ENCODE measurements around the gene SH3BP2.

The SH3BP2 gene

GRCh38 chr4:2820216-2820982 lies 27.5 kb downstream of the SH3BP2 start:
- DNase-seq, result no peak

DNA sequence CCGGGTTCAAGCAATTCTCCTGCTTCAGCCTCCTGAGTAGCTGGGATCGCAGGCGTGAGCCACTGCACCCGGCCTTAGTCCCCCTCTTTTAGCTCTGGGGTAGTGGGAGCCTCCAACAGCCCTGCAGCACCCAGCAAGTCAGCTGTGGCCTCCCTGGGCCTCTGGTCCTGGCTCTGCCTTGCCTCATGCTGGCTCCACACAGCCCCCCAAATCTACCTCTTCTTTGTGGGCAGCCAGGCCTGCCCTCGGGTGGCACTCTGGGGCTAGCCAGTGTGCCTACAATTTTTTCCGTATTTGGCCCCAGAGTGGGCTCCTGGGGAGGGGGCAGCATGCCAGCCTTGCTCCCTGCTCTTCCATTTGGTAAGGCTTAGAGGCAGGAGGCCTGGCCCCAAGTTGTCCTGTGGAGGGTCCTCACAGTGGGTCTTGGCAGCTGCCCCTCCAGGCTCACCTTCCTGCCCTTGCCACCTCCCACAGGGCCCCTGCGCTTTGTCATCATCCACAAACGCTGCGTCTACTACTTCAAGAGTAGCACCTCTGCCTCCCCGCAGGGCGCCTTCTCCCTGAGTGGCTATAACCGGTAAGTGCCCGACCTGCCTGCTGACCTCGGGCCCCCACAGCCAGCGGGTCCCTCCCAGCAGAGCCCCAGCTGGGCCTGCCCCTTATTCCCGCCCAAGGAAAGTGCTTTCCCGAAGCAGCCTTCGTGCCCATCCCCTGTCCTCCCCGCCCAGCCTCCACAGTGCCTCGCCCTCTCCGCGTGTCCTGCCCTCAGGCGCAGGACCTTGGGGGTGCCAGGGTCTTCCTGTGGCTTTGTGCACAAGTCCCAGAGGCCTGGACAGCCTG lies 29.8 kb downstream of the SH3BP2 start:
- DNase-seq, result no peak

DNA sequence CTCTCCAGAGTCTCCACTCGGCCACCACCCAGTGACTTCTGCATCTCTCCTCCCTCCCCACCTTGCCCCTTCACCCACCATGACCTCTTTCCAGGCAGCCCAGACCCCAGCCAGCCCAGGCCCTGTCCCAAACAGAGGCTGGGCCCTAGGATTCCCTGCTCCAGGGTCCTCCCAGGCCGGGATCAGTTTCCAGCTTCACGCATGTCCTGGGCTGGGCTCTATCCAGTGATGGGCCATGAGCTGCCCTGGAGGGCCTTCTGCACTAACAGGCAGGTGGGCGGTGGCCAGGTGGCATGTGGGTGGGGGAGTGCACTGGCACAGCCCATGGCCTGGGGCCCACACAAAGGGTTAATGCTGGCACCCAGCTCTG lies 30.4 kb downstream of the SH3BP2 start:
- no peak for DNase-seq

- DNase-seq, result no peak
These were observed 30.9 kb downstream of the SH3BP2 start for GRCh38 chr4:2823671-2824328.

- no peak for DNase-seq
These were observed 31.5 kb downstream of the SH3BP2 start for GRCh38 chr4:2824329-2824835.

DNA sequence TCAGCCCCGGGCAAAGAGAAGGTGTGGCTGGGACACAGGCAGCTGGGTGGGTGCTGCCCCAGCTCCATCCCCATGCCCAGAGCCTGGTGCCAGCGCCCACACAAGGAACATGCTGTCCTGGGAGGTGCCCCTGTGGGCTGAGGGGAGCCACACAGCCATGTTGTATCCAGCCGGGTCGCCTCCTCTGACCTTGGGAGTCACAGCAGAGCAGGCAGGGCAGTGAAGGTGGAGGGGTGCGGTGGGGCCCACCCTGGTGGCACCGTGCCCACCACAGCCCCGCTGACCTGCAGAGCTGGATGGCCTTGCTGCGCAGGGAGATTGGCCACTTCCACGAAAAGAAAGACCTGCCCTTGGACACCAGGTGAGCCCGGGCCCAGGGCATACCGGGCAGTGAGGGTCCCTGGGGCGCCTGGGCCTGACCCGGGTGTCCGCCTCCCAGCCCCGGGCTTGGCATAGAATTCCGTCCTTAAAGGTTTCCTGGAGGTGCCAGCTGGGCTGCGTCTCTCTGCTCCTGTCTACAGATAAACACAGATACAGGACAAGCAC lies 32.0 kb downstream of the SH3BP2 start:
- no peak for DNase-seq

DNA sequence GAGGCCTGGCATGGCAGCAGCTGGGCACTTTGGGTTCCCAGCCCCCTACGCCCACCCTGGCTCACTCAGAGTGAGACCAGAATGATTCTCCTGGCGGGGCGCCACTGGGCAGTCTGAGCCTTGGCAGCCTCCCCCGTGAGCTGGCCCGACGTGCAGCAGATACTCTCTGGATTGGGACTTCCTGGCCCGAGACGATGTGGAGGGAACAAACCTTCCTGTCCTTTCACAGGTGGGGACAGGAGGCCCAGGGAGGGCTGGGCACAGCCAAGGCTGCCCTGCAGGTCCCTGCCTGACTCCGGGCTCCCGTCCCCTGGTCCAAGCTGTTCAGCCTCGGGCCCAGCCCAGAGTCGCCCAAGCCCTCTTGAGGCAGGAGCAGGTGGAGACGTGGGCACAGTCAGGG lies 32.9 kb downstream of the SH3BP2 start:
- DNase-seq, result no peak

GRCh38 chr4:2827071-2827873 lies 34.4 kb downstream of the SH3BP2 start:
- no peak for DNase-seq

DNA sequence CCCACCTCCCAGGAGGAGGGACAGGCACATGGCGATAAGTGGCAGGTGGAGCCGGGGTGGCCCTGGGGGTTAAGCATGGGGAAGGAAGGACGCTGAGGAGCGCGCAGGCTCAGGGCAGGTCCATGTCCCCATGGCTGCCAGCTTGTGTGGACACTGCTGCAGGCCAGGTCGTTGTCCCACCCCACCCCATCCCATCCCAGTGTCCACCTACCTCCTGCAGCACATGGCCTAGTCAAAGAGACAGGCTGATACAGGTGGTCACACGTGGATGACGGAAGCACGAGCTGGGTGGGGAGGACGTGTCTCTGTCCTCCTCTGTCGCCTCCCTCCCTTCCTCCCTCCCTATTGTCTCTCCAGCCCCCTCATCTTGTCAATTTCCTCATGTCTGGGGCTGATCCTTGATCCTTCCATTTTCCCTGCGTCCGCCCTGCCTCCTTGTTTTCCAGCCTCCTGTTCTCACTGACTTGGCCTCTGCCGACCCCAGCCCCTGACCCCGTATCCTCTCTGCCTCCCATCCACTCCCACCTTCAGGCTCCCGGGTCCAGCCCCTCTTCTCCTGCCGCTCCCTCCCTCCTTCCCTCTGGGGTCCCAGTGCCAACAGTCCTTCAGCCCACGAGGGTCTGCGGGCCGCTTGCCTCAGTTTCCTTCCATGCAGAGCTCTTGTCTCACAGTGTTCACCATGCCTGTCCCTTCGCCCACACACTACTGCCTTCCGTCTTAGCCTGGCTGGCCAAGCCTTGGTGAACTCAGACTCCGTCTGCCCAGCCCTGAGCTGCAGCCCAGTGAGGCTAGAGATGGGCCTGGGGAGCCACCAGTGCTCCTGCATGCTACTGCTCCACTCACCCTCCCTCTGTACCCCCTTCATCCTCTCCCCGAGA lies 35.2 kb downstream of the SH3BP2 start:
- no peak for DNase-seq

DNA sequence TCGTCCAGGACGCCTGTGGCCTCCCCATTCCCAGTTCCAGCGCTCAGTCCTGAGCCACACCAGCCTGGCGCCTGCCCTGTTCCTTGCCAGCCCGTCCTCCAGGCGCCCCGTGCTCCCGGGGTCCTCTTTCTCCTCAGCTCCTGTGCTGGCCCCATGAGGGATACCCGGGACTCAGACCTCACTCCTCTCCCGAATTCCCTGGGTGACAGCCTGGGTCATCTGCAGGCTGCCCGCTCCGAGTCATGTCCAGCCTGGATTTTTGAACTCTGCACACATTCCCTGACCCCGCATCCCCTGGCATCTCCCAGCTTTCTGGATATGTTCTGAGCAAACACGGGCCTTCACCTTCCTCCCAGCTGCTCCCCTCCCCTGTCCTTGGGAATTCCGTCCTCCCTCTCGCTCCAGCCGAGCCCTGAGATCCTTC lies 35.9 kb downstream of the SH3BP2 start:
- no peak for DNase-seq

- no peak for DNase-seq
These were observed 36.5 kb downstream of the SH3BP2 start for GRCh38 chr4:2829321-2829932.

DNA sequence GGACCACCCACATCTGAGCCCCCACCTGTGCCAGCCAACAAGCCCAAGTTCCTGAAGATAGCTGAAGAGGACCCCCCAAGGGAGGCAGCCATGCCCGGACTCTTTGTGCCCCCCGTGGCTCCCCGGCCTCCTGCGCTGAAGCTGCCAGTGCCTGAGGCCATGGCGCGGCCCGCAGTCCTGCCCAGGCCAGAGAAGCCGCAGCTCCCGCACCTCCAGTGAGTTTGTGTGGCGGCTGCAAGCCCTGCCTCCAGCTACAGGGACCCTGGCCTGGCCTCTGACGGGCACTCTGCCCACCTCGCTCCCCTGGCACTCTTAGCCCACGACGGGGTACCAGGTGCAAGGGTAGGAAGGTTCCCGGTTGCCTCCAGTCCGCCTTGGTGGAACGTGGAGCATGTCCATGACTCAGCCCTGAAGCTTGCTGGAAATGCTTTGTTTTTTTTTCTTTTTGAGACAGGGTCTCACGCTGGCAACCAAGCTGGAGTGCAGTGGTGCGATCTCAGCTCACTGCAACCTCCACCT lies 37.1 kb downstream of the SH3BP2 start:
- no peak for DNase-seq

DNA sequence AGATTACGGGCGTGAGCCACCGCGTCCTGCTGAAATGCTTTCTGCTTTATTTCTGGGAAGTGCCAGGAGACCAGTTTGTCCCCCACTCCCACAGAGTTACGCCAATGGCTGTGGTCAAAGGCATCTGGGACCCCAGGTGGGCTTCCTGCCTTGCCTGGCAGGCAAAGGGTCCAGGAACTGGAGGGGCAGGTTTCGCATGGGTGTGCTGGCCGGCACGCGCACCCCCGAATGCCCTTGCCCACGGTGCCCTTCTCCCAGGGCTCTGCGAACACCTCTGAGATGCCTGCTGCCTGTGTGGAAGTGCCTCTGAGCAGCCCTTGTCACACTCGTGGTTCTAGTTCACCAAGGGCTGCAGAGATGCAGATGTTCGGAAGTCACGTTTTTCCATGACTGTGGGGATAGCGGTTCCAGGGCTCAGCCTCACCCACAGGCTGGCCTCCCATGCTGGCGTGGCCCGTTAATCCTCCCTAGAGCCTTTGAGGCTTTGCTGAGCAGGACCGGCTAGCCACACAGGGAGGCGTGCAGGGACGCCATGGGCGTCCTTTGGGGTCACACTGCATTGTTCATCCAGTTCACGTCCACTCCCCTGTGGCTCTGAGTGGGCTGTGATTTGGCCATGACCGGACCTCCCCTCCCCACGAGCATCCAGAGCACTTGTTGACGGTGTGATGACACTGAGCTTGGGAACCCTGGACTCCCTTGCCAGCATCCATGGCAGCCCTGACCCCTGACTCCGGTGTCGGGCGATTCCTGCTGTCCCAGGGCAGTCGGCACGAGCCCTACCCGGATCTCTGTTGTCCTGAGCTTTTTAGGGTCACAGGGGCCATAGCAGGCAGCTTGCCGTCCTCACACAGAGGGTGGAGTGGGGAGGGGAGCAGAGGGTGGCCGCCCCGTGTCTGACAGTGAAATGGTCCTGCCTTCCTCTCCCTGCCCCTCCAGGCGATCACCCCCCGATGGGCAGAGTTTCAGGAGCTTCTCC lies 38.0 kb downstream of the SH3BP2 start:
- no peak for DNase-seq

GRCh38 chr4:2831611-2832308 lies 38.9 kb downstream of the SH3BP2 start:
- no peak for DNase-seq

DNA sequence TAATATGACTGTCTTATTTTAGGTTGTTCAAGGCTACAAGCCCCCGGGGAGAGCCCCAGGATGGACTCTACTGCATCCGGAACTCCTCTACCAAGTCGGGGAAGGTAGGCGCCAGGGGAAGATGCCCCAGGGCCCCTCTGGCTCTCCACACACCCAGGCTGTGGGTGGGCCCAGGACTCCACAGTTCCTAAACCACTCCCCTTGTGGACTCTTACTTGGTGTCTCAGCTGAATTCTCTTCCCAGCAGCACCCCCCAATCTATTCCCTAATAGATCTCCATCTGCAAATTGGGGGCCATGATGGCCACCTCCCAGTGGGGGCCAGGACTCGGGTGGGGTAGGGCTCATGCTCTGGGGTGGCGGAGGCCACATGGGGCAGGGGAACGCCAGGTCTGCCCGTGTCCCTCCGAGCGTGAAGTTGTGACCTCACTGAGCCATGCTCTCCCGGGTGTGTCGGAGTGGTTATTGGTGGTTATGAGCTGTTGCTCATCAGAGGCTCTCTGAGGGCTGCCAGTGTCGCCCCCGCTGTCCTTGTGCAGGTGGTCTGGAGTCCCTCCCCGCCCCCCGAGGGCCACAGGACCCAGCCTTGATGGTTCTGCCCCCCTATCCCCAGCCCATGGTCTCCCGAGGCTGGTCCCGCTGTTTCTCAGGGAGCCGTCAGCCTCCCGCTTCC lies 39.6 kb downstream of the SH3BP2 start:
- no peak for DNase-seq

GRCh38 chr4:2832981-2833670 lies 40.2 kb downstream of the SH3BP2 start:
- no peak for DNase-seq

- no peak for DNase-seq
These were observed 40.8 kb downstream of the SH3BP2 start for GRCh38 chr4:2833671-2834000.

All from activated CD4-positive, alpha-beta T cell treated with anti-CD3 and anti-CD28 coated beads for 4 hours (primary cell).